ENCODE data around the gene WDR36. TPM values are rescaled to one million over a fixed set of nuclear protein-coding genes. Genes with fewer than 3 reads are reported as not detected.

The WDR36 gene
- total and polyA plus RNA-seq, 4 donors, result 7.8 to 34.3 (median 15.5) TPM

DNA sequence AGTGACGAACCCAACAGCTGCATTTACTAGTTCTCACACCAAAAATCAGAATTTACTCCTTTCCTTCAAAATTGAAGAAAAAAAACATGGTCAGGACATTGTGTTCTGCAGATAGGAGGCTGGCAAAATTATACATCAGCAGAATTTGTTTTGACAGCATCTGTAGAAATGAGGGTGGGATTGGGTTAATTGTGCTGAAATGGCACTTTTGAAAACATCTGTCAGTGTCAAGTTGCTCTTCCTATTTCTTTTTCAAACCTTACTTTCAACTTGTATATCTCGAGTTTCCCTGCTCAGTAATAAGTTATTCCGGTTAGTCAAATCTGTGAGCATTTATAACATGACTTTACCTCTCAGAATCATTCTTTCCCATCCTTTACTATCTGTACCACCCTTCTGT is 19.8 kb downstream of the WDR36 start:
- TF ChIP-seq, protein P1, sequence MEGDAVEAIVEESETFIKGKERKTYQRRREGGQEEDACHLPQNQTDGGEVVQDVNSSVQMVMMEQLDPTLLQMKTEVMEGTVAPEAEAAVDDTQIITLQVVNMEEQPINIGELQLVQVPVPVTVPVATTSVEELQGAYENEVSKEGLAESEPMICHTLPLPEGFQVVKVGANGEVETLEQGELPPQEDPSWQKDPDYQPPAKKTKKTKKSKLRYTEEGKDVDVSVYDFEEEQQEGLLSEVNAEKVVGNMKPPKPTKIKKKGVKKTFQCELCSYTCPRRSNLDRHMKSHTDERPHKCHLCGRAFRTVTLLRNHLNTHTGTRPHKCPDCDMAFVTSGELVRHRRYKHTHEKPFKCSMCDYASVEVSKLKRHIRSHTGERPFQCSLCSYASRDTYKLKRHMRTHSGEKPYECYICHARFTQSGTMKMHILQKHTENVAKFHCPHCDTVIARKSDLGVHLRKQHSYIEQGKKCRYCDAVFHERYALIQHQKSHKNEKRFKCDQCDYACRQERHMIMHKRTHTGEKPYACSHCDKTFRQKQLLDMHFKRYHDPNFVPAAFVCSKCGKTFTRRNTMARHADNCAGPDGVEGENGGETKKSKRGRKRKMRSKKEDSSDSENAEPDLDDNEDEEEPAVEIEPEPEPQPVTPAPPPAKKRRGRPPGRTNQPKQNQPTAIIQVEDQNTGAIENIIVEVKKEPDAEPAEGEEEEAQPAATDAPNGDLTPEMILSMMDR (IDR thresholded peaks at IDR 0.05; ENCODE audit: control extremely low read depth, extremely low read depth), result no peak
- peaks cover 0 to 35% (median 16%) of the 10 kb centered on the region in 4 donors for H3K36me3 ChIP-seq (ENCODE audit: control insufficient read depth in 4 of 4, insufficient read depth in 4 of 4, low read length in 4 of 4)
- WGBS, 2 donors, result 90 to 91% methylated on average over 3 of the region's 3 CpGs
- no peaks in the 10 kb centered on the region for H3K4me1 ChIP-seq (ENCODE audit: control insufficient read depth in 5 of 5, insufficient read depth in 5 of 5, low read length in 5 of 5)
- no peak overlapping the region for H3K4me3 ChIP-seq
- DNase-seq, result no peak
- no peak overlapping the region for H3K27ac ChIP-seq (ENCODE audit: low read depth in 1 of 2, low read length in 1 of 2)
- H3K9ac ChIP-seq (ENCODE audit: insufficient read depth in 1 of 2, low read length in 2 of 2), result no peak overlapping the region
- no peaks in the 10 kb centered on the region for H3K9me3 ChIP-seq (ENCODE audit: control insufficient read depth in 4 of 4, insufficient read depth in 3 of 4, low read length in 3 of 4)
- H3K27me3 ChIP-seq (ENCODE audit: control insufficient read depth in 3 of 3, insufficient read depth in 3 of 3, low read length in 2 of 3), result no peaks in the 10 kb centered on the region
- no peak for ATAC-seq (ENCODE audit: insufficient read depth, low FRiP score)

DNA sequence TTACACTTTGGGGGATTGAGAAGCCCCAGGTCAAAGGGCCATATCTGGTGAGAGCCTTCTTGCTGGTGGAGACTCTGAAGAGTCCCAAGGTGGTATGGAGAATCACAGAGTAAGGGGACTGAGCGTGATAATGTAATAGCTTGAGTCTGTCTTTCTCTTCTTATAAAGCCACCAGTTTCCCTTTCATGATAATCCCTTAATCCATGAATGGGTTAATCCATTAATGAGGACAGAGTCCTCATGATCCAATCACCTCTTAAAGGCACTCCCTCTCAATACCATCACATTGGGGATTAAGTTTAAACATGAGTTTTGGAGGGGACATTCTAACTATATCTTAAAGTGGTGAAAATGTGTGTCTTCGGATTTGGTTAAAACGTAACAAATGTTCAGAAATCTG is 21.5 kb downstream of the WDR36 start:
- H3K9ac ChIP-seq (ENCODE audit: insufficient read depth in 1 of 2, low read length in 2 of 2), result no peak overlapping the region
- 95 to 96% methylated on average over 3 of the region's 3 CpGs for WGBS, 2 donors
- no peak overlapping the region for H3K4me3 ChIP-seq
- peaks cover 2 to 35% (median 22%) of the 10 kb centered on the region in 4 donors for H3K36me3 ChIP-seq (ENCODE audit: control insufficient read depth in 4 of 4, insufficient read depth in 4 of 4, low read length in 4 of 4)
- H3K4me1 ChIP-seq (ENCODE audit: control insufficient read depth in 5 of 5, insufficient read depth in 5 of 5, low read length in 5 of 5), result no peaks in the 10 kb centered on the region
- DNase-seq, result no peak
- no peaks in the 10 kb centered on the region for H3K27me3 ChIP-seq (ENCODE audit: control insufficient read depth in 3 of 3, insufficient read depth in 3 of 3, low read length in 2 of 3)
- no peak for ATAC-seq (ENCODE audit: insufficient read depth, low FRiP score)
- no peak overlapping the region for H3K27ac ChIP-seq (ENCODE audit: low read depth in 1 of 2, low read length in 1 of 2)
- H3K9me3 ChIP-seq (ENCODE audit: control insufficient read depth in 4 of 4, insufficient read depth in 3 of 4, low read length in 3 of 4), result no peaks in the 10 kb centered on the region
- TF ChIP-seq, protein P1 (IDR thresholded peaks at IDR 0.05; ENCODE audit: control extremely low read depth, extremely low read depth), result no peak

DNA sequence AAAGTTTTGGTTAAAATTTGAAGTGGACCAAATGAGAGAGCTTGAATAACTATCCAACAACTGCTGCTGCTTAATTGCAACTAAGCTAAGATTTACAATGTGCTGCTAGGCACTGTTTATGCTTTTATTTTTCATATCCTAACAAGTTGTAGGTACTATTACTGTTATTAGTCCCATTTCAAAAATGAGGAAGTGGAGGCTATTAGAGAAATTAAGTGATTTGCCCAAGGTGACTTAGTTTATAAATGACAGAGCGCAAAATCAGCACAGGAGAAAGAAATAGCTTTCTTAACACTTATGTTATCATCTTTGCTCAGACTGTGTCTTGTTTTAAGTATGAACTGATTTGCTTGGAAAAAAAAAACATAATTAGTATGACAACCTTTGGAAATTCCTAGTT is 23.1 kb downstream of the WDR36 start:
- TF ChIP-seq, protein P1 (IDR thresholded peaks at IDR 0.05; ENCODE audit: control extremely low read depth, extremely low read depth), result no peak
- 100% methylated on average over 1 of the region's 1 CpG for WGBS, 2 donors
- peaks cover 3 to 33% (median 26%) of the 10 kb centered on the region in 4 donors for H3K36me3 ChIP-seq (ENCODE audit: control insufficient read depth in 4 of 4, insufficient read depth in 4 of 4, low read length in 4 of 4)

DNA sequence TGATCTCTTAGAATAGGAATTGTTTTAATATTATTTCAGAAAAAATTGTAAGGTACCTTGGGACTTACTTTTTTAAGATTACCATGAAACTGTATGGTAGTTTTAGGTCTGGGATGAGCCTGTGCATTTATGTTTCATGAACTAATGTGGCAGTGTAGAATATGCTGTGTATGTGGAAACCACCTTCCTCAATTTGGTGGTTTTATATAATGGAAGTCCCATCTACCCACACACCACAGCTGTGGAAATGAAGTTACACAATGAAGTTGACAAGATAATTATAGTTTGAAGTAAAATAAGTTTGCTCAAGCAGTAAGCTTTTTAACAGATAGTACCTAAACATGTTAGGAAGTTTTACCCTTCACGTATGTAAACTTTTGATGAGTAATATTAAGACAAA is 24.4 kb downstream of the WDR36 start:
- WGBS, 2 donors, result 36 to 69% methylated on average over 1 of the region's 1 CpG

More for the DNA sequence above, 23.1 kb downstream of the WDR36 start:
- no peaks in the 10 kb centered on the region for H3K9me3 ChIP-seq (ENCODE audit: control insufficient read depth in 4 of 4, insufficient read depth in 3 of 4, low read length in 3 of 4)
- no peaks in the 10 kb centered on the region for H3K4me1 ChIP-seq (ENCODE audit: control insufficient read depth in 5 of 5, insufficient read depth in 5 of 5, low read length in 5 of 5)
- H3K27ac ChIP-seq (ENCODE audit: low read depth in 1 of 2, low read length in 1 of 2), result no peak overlapping the region
- no peak overlapping the region for H3K9ac ChIP-seq (ENCODE audit: insufficient read depth in 1 of 2, low read length in 2 of 2)
- no peak overlapping the region for H3K4me3 ChIP-seq
- DNase-seq (no peak), ATAC-seq (ENCODE audit: insufficient read depth, low FRiP score) (no peak)
- no peaks in the 10 kb centered on the region for H3K27me3 ChIP-seq (ENCODE audit: control insufficient read depth in 3 of 3, insufficient read depth in 3 of 3, low read length in 2 of 3)

More for the DNA sequence above, 24.4 kb downstream of the WDR36 start:
- no peaks in the 10 kb centered on the region for H3K4me1 ChIP-seq (ENCODE audit: control insufficient read depth in 5 of 5, insufficient read depth in 5 of 5, low read length in 5 of 5)
- no peak overlapping the region for H3K4me3 ChIP-seq
- TF ChIP-seq, protein P1 (IDR thresholded peaks at IDR 0.05; ENCODE audit: control extremely low read depth, extremely low read depth), result no peak
- no peaks in the 10 kb centered on the region for H3K9me3 ChIP-seq (ENCODE audit: control insufficient read depth in 4 of 4, insufficient read depth in 3 of 4, low read length in 3 of 4)
- DNase-seq (no peak), ATAC-seq (ENCODE audit: insufficient read depth, low FRiP score) (no peak)
- H3K9ac ChIP-seq (ENCODE audit: insufficient read depth in 1 of 2, low read length in 2 of 2), result no peak overlapping the region
- no peaks in the 10 kb centered on the region for H3K27me3 ChIP-seq (ENCODE audit: control insufficient read depth in 3 of 3, insufficient read depth in 3 of 3, low read length in 2 of 3)
- H3K36me3 ChIP-seq (ENCODE audit: control insufficient read depth in 4 of 4, insufficient read depth in 4 of 4, low read length in 4 of 4), result peaks cover 3 to 38% (median 27%) of the 10 kb centered on the region in 4 donors
- H3K27ac ChIP-seq (ENCODE audit: low read depth in 1 of 2, low read length in 1 of 2), result no peak overlapping the region

All from lung (tissue), 12 donors.